Left renal cortex interstitium (tissue), 4 donors: ENCODE results near the gene OLFM3. TPM values are rescaled to one million over a fixed set of nuclear protein-coding genes. Genes with fewer than 3 reads are reported as not detected.
A peak's percentile ranks its signal among the peaks of the same experiment; 100 is the strongest.

Experiments
- DNase-seq, 4 donors: peaks; one replicate each; pipeline ENCODE4 v3.0.0-alpha.2; 2013; ENCODE audit warnings: low read depth in 4 of 4, low spot score in 2 of 4, missing footprints in 1 of 4
- polyA plus RNA-seq, 4 donors: library from polyadenylated mRNA; unstranded; fragments of 120-200 nt; gene quantifications; one replicate each; pipeline ENCODE4 v1.2.1, GENCODE V29; 2013; ENCODE audit not compliant: insufficient read length in 4 of 4

Gene OLFM3
- 10 to 100 TPM; 22.6 to 27.4 (median 25.4) TPM for polyA plus RNA-seq

- DNase-seq, result peak in 3 of 4 donors; percentile 37 to 69 (median 57)
Measured at GRCh38 chr1:101996825-101997465, at the start of gene OLFM3. Gene OLFM3, minus strand, starts transcription at chr1:101996926.

DNA sequence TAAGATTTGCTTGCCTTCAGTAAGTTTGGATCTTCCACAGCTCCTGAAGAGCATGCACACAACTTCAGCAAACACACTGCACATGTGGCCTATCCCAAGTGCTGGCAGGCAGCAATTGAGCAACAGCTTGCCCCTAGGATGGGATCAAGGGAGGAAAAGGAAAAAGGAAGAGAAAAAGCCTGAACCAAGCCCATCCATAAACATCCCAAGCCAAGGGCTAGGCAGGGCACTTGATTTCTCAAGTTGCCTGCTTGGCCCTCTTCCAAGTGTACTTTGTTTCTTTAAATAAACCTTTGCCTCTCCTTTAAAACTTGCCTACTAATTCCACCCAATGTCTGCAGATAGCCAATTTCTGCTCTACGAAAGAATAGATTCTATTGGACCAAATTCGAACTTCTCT lies 49.0 kb upstream of the OLFM3 start:
- DNase-seq, result no peak

DNA sequence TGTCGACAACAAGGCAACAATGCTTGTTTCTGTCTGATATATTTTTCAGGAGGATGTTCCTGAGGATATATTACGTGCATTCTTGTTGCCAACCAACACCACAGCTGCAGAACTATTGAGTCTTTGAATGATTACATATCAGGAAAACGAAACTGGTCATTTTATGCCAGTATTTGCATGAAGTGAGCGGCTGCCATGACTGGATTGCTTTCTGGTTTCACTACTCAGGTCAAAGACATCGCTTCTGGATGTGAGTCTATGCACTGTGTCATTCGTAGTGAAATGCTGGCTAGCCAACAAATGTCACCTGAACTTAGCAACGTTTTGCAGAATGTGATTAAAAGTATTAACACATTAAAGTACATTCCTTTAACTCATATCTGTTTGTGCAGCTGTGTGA lies 35.8 kb upstream of the OLFM3 start:
- DNase-seq, result no peak

DNA sequence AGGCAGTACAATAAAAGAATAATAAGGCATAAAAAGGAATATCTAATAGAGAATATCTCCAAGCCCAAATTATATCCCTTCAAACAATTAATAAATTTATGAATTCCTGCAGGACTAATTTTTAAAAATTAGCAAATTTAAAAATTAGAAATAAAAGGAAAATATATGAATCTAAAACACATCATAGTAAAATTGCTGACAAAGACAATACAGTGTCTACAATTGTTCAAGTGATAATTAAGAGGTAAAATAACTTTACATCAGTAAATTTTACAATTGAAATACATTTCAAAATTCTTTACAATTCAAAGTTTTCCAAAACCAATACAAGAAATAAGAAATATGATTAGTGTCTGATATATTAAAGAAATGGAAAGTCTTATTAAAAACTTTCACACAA lies 22.8 kb upstream of the OLFM3 start:
- no peak for DNase-seq

DNA sequence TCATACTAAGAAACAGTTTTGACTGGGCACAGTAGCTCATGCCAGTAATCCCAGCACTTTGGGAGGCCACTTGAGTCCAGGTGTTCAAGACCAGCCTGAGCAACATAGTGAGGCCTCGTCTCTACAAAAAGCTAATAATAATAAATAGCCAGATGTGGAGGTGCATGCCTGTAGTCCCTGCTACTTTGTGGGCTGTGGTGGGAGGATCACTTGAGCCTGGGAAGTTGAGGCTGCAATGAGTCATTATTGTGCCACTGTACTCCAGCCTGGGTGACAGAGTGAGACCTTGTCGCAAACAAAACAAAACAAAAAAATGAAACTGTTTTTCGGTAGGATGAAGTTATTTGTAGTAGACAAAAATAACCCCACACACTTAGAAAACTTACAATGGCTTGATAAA lies 19.0 kb upstream of the OLFM3 start:
- no peak for DNase-seq

GRCh38 chr1:102002057-102002456 lies 5.3 kb upstream of the OLFM3 start:
- no peak for DNase-seq

GRCh38 chr1:101995984-101996745 lies 561 bp downstream of the OLFM3 start:
- DNase-seq, result no peak

DNA sequence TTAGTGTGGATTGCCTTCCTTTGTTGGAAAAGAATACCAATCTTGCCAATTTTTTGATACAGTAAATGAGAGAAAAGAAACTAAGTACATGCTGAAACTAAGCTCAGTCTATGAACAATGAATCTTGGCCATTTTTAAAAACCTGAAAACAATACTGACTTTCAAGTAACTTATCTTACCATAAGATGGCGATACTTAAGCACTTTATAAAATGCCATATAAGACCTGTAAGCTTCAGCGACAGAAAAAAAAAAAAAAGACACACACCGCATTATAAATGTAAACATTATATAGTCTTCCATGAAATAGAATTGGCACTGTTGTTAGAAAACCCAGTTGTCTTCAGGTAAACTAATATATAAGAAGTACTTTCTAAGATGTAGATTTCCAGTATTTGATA lies 3.0 kb downstream of the OLFM3 start:
- no peak for DNase-seq

- no peak for DNase-seq
Measured at GRCh38 chr1:101992821-101993575, 3.7 kb downstream of the OLFM3 start.

- DNase-seq, result no peak
Measured at GRCh38 chr1:101980974-101981373, 15.8 kb downstream of the OLFM3 start.

DNA sequence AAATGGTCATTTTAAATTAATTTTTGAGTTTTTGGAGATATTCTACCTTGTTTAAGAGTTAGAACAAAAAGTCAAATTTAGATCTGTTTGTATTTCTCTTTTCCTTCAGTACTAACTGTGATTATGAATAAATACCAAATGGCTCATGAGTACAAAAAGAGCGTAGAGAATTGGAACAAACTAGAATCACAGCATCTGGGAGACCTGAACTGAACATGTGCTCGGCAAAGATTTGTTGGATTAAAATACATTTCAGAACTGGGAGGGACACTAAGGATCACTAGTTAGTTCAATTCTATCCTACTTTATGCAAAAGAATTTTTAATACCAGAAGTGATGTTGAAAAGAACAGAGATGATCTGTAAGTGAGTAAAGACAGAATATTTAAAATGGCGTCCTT lies 19.5 kb downstream of the OLFM3 start:
- DNase-seq, result no peak

GRCh38 chr1:101976161-101976560 lies 20.6 kb downstream of the OLFM3 start:
- no peak for DNase-seq

GRCh38 chr1:101975371-101975770 lies 21.4 kb downstream of the OLFM3 start:
- DNase-seq, result no peak

DNA sequence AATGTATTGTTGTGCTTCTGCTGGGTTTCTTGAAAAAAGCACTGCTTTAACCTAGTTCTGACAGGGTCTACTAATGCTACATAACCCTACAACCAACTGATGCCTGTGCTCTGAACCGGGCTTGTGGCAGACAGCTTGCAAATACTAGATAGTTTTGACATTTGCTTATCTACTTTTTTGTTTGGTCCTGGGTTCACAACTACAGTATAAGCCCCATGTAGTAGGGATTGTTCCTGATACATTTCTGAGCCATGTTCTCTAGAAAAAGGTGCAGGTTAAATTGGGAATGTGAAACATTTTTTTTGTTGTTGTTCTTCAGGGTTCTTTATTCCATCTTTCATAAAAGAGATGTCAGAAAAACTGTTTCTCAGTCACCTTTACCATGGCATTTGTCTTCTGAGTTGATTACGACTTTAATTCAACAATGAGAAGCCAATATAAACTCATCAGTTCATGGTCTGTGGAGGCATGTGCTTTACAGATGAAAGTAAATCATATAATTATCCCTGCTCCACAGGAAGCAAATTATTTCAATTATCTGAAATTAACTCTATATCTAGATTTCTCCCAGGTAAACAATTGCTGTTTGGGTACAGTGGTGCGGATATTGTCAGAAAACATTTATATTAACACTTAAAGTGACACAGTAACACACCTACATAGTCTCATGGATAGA lies 22.0 kb downstream of the OLFM3 start:
- DNase-seq, result no peak

- DNase-seq, result no peak
Measured at GRCh38 chr1:101971304-101971703, 25.4 kb downstream of the OLFM3 start.

- DNase-seq, result no peak
Measured at GRCh38 chr1:101967871-101968270, 28.9 kb downstream of the OLFM3 start.

GRCh38 chr1:101965341-101965740 lies 31.4 kb downstream of the OLFM3 start:
- DNase-seq, result no peak

- no peak for DNase-seq
Measured at GRCh38 chr1:101964708-101965107, 32.0 kb downstream of the OLFM3 start.

GRCh38 chr1:101960142-101960541 lies 36.6 kb downstream of the OLFM3 start:
- no peak for DNase-seq

- no peak for DNase-seq
Measured at GRCh38 chr1:101959456-101959855, 37.3 kb downstream of the OLFM3 start.

DNA sequence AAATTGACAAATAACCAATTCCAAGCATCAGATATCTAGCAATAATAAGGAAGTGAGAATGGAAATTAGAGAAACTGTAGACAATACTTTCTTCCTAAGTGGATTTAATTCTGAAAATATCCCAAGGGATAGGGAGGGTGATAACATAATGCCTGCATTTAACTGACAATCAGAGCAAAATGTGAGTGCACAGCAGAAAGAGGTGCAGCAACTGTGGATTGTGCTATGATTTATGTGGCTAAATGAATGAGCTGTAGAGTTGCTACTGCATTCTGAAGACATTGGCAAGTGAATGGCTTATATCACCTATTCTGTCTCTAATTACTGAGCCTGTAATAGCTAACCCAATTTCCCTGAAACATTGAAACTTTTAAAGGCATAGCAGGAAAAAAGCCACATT lies 39.0 kb downstream of the OLFM3 start:
- no peak for DNase-seq
